ENCODE data around the gene OTOP2.

Gene OTOP2

GRCh38 chr17:74924250-74924948, at the start of gene OTOP2:
Gene OTOP2, plus strand, starts transcription at chr17:74924273. Its CDS starts 360 bp downstream, at chr17:74924633.
- DNase-seq, result no peak

- no peak for DNase-seq
Measured at GRCh38 chr17:74874615-74875037, 49.4 kb upstream of the OTOP2 start.

GRCh38 chr17:74875155-74875976, 48.7 kb upstream of the OTOP2 start:
- no peak for DNase-seq

GRCh38 chr17:74875977-74876593, 48.0 kb upstream of the OTOP2 start:
- no peak for DNase-seq

GRCh38 chr17:74877592-74878548, 46.2 kb upstream of the OTOP2 start:
- DNase-seq, result no peak

- no peak for DNase-seq
Measured at GRCh38 chr17:74878658-74879057, 45.4 kb upstream of the OTOP2 start.

GRCh38 chr17:74879308-74879707, 44.8 kb upstream of the OTOP2 start:
- DNase-seq, result no peak

GRCh38 chr17:74881073-74881472, 43.0 kb upstream of the OTOP2 start:
- no peak for DNase-seq

- DNase-seq, result no peak
Measured at GRCh38 chr17:74882517-74883240, 41.4 kb upstream of the OTOP2 start.

- DNase-seq, result no peak
Measured at GRCh38 chr17:74883241-74883745, 40.8 kb upstream of the OTOP2 start.

GRCh38 chr17:74888469-74888868, 35.6 kb upstream of the OTOP2 start:
- DNase-seq, result no peak

- DNase-seq, result no peak
Measured at GRCh38 chr17:74890554-74890953, 33.5 kb upstream of the OTOP2 start.

- no peak for DNase-seq
Measured at GRCh38 chr17:74892013-74892841, 31.8 kb upstream of the OTOP2 start.

- DNase-seq, result no peak
Measured at GRCh38 chr17:74892974-74893911, 30.8 kb upstream of the OTOP2 start, which contains the start of gene FADS6. Gene FADS6, minus strand, starts transcription at chr17:74893633. Its CDS starts 38 bp downstream, at chr17:74893595.

- no peak for DNase-seq
Measured at GRCh38 chr17:74893936-74894671, 30.0 kb upstream of the OTOP2 start.

- no peak for DNase-seq
Measured at GRCh38 chr17:74898376-74898946, 25.6 kb upstream of the OTOP2 start.

- DNase-seq, result no peak
Measured at GRCh38 chr17:74900208-74900607, 23.9 kb upstream of the OTOP2 start.
